ENCODE measurements around the gene CSPG4.
A peak's percentile ranks its signal among the peaks of the same experiment; 100 is the strongest.
"Not testable (repeated sequence)": the region's sequence is repeated elsewhere in the genome, so short reads cannot be mapped to it uniquely, and the experiment has no call there.

The CSPG4 gene

DNA sequence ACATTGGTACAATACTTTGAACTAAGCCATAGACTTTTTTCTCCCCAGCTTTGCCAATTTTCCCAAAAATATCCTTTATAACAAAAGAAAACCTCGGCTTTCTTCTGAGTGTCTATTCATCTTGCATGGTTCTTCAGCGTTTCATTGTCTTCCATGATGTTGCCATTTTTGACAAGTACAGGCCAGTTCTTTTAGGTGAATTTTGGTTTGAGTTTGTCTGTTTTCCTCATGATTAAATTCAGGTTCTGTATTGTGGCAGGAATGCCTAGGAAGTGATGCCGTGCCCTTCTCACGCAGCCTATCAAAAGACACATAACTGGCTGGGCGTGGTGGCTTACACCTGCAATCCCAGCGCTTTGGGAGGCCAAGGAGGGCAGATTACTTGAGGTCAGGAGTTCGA lies 7.6 kb upstream of the CSPG4 start:
- H3K4me3 ChIP-seq (ENCODE audit: low read depth in 1 of 2, low read length in 2 of 2): no peak overlapping the region
- peaks cover 52% of the 10 kb centered on the region for H3K4me1 ChIP-seq (ENCODE audit: insufficient read depth, low read length)
- H3K36me3 ChIP-seq (ENCODE audit: insufficient read depth, low read length): no peaks in the 10 kb centered on the region
- H3K9me3 ChIP-seq (ENCODE audit: low read length): no peaks in the 10 kb centered on the region
- no peaks in the 10 kb centered on the region for H3K27me3 ChIP-seq (ENCODE audit: control insufficient read depth in 1 of 2, insufficient read depth in 2 of 2, low read length in 2 of 2)
- H3K9ac ChIP-seq (ENCODE audit: low read length): no peak overlapping the region
- no peak overlapping the region for H3K27ac ChIP-seq (ENCODE audit: low read depth, low read length)

GRCh38 chr15:75718328-75718727 lies 5.7 kb upstream of the CSPG4 start:
- peaks cover 47% of the 10 kb centered on the region for H3K4me1 ChIP-seq (ENCODE audit: insufficient read depth, low read length)

GRCh38 chr15:75717001-75717400 lies 4.4 kb upstream of the CSPG4 start:
- H3K36me3 ChIP-seq (ENCODE audit: insufficient read depth, low read length); H3K9me3 ChIP-seq (ENCODE audit: low read length); H3K27ac ChIP-seq (ENCODE audit: low read depth, low read length); H3K4me3 ChIP-seq (ENCODE audit: low read depth in 1 of 2, low read length in 2 of 2); H3K27me3 ChIP-seq (ENCODE audit: control insufficient read depth in 1 of 2, insufficient read depth in 2 of 2, low read length in 2 of 2); H3K9ac ChIP-seq (ENCODE audit: low read length): not testable (repeated sequence)
- peaks cover 41% of the 10 kb centered on the region for H3K4me1 ChIP-seq (ENCODE audit: insufficient read depth, low read length)

More at GRCh38 chr15:75718328-75718727, 5.7 kb upstream of the CSPG4 start:
- H3K4me3 ChIP-seq (ENCODE audit: low read depth in 1 of 2, low read length in 2 of 2): no peak overlapping the region
- peak overlapping the region; percentile 61 for H3K27ac ChIP-seq (ENCODE audit: low read depth, low read length)
- no peaks in the 10 kb centered on the region for H3K9me3 ChIP-seq (ENCODE audit: low read length)
- no peaks in the 10 kb centered on the region for H3K27me3 ChIP-seq (ENCODE audit: control insufficient read depth in 1 of 2, insufficient read depth in 2 of 2, low read length in 2 of 2)
- H3K9ac ChIP-seq (ENCODE audit: low read length): peak overlapping the region; percentile 14
- no peaks in the 10 kb centered on the region for H3K36me3 ChIP-seq (ENCODE audit: insufficient read depth, low read length)

GRCh38 chr15:75716249-75716950 lies 3.8 kb upstream of the CSPG4 start:
- H3K4me1 ChIP-seq (ENCODE audit: insufficient read depth, low read length): peaks cover 41% of the 10 kb centered on the region
- not testable (repeated sequence) for H3K36me3 ChIP-seq (ENCODE audit: insufficient read depth, low read length); H3K27me3 ChIP-seq (ENCODE audit: control insufficient read depth in 1 of 2, insufficient read depth in 2 of 2, low read length in 2 of 2); H3K9ac ChIP-seq (ENCODE audit: low read length); H3K9me3 ChIP-seq (ENCODE audit: low read length); H3K4me3 ChIP-seq (ENCODE audit: low read depth in 1 of 2, low read length in 2 of 2); H3K27ac ChIP-seq (ENCODE audit: low read depth, low read length)

DNA sequence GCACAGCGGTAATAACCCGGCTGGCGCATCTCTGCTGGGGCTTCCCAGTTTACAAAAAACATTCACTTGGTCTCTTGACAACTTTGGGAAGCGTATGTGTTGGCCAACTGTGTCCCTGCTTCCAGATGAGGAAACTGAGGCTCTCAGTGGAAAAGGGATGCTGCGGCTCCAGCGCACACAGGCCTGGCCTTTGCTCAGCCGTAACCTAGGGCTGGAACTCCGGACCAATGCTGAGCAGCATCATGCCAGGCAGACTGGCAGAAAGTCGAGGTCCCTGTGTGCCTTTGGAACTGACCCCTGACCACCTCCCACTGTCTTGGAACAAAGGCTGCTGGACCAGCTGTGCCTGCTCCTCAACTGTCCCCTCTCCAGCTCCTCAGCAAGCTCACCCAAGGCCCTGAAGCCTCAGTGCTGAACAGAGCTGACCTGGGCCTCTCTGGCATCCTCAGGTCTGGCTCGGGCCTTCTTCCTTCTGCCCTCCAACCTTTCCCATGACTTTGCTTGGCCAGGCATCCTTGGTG lies 2.7 kb upstream of the CSPG4 start:
- peaks cover 32% of the 10 kb centered on the region for H3K4me1 ChIP-seq (ENCODE audit: insufficient read depth, low read length)
- H3K9me3 ChIP-seq (ENCODE audit: low read length); H3K4me3 ChIP-seq (ENCODE audit: low read depth in 1 of 2, low read length in 2 of 2); H3K36me3 ChIP-seq (ENCODE audit: insufficient read depth, low read length); H3K9ac ChIP-seq (ENCODE audit: low read length); H3K27me3 ChIP-seq (ENCODE audit: control insufficient read depth in 1 of 2, insufficient read depth in 2 of 2, low read length in 2 of 2): not testable (repeated sequence)
- H3K27ac ChIP-seq (ENCODE audit: low read depth, low read length): peak overlapping the region; percentile 44

- Histone ChIP-seq H3K9me3 (ENCODE audit: low read length) (no peaks in the 10 kb centered on the region), H3K27me3 (ENCODE audit: control insufficient read depth in 1 of 2, insufficient read depth in 2 of 2, low read length in 2 of 2) (no peaks in the 10 kb centered on the region), H3K27ac (ENCODE audit: low read depth, low read length) (peak overlapping the region; percentile 5), H3K4me3 (ENCODE audit: low read depth in 1 of 2, low read length in 2 of 2) (peak overlapping the region in 1 of 2 donors; percentile 78), H3K36me3 (ENCODE audit: insufficient read depth, low read length) (no peaks in the 10 kb centered on the region), H3K9ac (ENCODE audit: low read length) (no peak overlapping the region), H3K4me1 (ENCODE audit: insufficient read depth, low read length) (peaks cover 33% of the 10 kb centered on the region)
These were observed 1.5 kb upstream of the CSPG4 start for GRCh38 chr15:75714195-75714594.

DNA sequence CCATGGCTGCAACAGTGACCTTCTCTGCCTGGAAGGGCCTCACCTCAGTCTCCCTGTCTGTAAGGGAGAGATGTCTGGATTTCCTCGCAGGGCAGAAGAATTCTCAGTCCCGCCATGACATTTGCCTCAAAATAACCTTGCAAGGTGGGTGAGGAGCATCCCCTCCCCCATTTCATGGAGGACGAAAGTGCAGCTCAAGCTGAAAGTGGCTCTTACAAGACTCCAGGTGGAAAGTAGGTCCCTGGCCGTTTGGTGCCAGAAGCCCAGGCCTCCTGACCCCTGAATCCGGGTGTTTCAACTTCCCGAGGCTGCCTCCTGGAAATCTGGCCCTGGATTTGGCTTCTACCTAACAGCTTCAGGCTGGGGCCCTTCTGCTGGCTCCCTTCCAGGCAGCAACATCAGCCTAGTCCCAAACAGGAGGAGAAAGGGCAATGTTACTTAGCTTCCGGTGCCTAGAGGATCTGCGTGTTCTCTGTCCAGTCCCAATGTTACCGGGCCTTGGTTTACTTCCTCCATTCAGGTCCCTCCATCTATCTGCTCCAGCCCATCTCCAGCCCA lies 769 bp upstream of the CSPG4 start:
- Histone ChIP-seq H3K9me3 (ENCODE audit: low read length) (no peaks in the 10 kb centered on the region), H3K36me3 (ENCODE audit: insufficient read depth, low read length) (no peaks in the 10 kb centered on the region), H3K4me1 (ENCODE audit: insufficient read depth, low read length) (peaks cover 35% of the 10 kb centered on the region), H3K4me3 (ENCODE audit: low read depth in 1 of 2, low read length in 2 of 2) (peak overlapping the region; percentile 18 to 78), H3K27ac (ENCODE audit: low read depth, low read length) (peak overlapping the region; percentile 98), H3K27me3 (ENCODE audit: control insufficient read depth in 1 of 2, insufficient read depth in 2 of 2, low read length in 2 of 2) (no peaks in the 10 kb centered on the region), H3K9ac (ENCODE audit: low read length) (peak overlapping the region; percentile 76)

DNA sequence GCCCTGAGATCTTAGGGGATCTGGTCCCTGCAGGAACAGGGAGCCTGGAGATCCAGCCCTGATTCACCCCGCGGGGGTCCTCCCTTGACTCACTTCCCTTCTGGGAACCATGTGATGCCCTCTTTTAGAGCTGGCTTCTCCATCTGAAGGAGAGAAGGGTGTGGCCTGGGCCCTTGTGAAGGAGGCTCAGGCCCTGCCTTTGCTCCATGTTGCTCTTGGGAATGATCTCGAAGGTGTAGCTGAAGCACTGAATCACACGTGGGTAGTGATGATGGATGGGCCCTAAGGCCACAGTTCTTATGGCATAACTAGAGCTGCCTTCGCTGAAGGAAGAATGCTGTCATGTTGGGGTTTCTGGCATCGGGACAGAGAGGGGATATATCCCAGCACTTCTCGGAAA lies 1.2 kb downstream of the CSPG4 start:
- H3K27me3 ChIP-seq (ENCODE audit: control insufficient read depth in 1 of 2, insufficient read depth in 2 of 2, low read length in 2 of 2); H3K36me3 ChIP-seq (ENCODE audit: insufficient read depth, low read length); H3K9me3 ChIP-seq (ENCODE audit: low read length): not testable (repeated sequence)
- H3K9ac ChIP-seq (ENCODE audit: low read length): peak overlapping the region; percentile 97
- H3K4me1 ChIP-seq (ENCODE audit: insufficient read depth, low read length): peaks cover 28% of the 10 kb centered on the region
- peak overlapping the region; percentile 53 for H3K27ac ChIP-seq (ENCODE audit: low read depth, low read length)
- peak overlapping the region in 1 of 2 donors; percentile 78 for H3K4me3 ChIP-seq (ENCODE audit: low read depth in 1 of 2, low read length in 2 of 2)

GRCh38 chr15:75710874-75711273 lies 1.8 kb downstream of the CSPG4 start:
- H3K27ac ChIP-seq (ENCODE audit: low read depth, low read length); H3K9me3 ChIP-seq (ENCODE audit: low read length); H3K27me3 ChIP-seq (ENCODE audit: control insufficient read depth in 1 of 2, insufficient read depth in 2 of 2, low read length in 2 of 2); H3K9ac ChIP-seq (ENCODE audit: low read length); H3K4me3 ChIP-seq (ENCODE audit: low read depth in 1 of 2, low read length in 2 of 2); H3K36me3 ChIP-seq (ENCODE audit: insufficient read depth, low read length): not testable (repeated sequence)
- peaks cover 34% of the 10 kb centered on the region for H3K4me1 ChIP-seq (ENCODE audit: insufficient read depth, low read length)

DNA sequence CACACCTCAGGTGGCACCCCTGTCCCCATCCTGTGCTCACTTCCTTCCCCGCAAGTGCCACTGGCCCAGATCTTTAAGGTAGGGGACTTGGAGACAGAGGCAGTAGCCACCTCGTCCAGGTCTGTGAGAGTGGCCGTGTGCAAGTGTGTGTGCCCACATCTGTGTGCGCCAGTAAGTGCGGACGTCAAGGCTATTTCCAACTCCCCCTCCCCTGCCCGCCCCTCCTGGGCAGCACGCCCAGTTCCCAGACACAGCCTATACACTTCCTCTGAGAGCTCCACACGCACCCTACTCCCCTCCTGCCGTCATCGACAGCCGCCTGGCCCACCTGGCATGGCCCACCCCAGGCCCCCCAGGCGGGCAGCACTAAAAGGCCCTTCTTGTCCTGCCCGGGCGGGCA lies 3.2 kb downstream of the CSPG4 start:
- Histone ChIP-seq H3K4me1 (ENCODE audit: insufficient read depth, low read length) (peaks cover 49% of the 10 kb centered on the region), H3K4me3 (ENCODE audit: low read depth in 1 of 2, low read length in 2 of 2) (peak overlapping the region; percentile 49 to 71), H3K9ac (ENCODE audit: low read length) (peak overlapping the region; percentile 95), H3K27ac (ENCODE audit: low read depth, low read length) (peak overlapping the region; percentile 88)
- H3K27me3 ChIP-seq (ENCODE audit: control insufficient read depth in 1 of 2, insufficient read depth in 2 of 2, low read length in 2 of 2); H3K36me3 ChIP-seq (ENCODE audit: insufficient read depth, low read length); H3K9me3 ChIP-seq (ENCODE audit: low read length): not testable (repeated sequence)

DNA sequence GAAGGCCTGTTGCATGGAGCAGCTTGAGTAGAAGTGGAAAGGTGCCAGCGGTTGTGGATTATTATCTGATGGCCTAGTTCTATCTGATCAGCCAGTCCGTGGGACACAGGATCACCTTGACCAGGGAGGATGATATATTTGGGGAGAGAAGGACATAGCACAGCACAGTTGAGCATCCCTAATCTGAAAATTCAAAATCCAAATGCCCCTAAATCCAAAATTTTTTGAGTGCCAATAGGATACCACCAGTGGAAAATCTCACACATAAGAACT lies 6.0 kb downstream of the CSPG4 start:
- H3K4me3 ChIP-seq (ENCODE audit: low read depth in 1 of 2, low read length in 2 of 2): no peak overlapping the region
- H3K4me1 ChIP-seq (ENCODE audit: insufficient read depth, low read length): peaks cover 48% of the 10 kb centered on the region
- no peaks in the 10 kb centered on the region for H3K27me3 ChIP-seq (ENCODE audit: control insufficient read depth in 1 of 2, insufficient read depth in 2 of 2, low read length in 2 of 2)
- H3K27ac ChIP-seq (ENCODE audit: low read depth, low read length): peak overlapping the region; percentile 73
- H3K36me3 ChIP-seq (ENCODE audit: insufficient read depth, low read length): peaks cover 9% of the 10 kb centered on the region
- no peaks in the 10 kb centered on the region for H3K9me3 ChIP-seq (ENCODE audit: low read length)
- no peak overlapping the region for H3K9ac ChIP-seq (ENCODE audit: low read length)

Measured in muscle layer of colon (tissue), 2 donors.